ENCODE results near the gene ANO3.

The ANO3 gene

DNA sequence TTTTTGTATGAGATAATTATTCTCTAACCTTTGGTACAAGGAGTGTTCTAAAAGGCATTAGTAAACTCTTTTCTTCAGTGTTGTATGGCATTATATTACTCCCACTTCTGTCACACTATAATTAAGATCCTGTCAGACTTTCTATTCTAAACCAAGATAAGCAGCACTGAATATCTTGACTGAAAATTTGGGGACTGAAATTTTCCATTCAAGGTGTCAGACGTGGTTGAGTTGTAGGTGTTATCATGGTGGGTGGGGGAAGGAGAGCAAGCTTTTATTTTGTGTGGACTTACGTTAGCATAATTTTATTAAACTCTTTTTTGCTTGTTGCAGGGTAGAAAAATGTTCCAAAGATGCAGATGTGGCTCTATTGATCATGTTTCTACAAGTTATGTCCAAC lies 217.2 kb downstream of the ANO3 start:
- H3K4me3 ChIP-seq (ENCODE audit: low read depth, low read length) = no peak overlapping the region
- no peak for DNase-seq (ENCODE audit: low read depth)
- TF ChIP-seq, protein P1, sequence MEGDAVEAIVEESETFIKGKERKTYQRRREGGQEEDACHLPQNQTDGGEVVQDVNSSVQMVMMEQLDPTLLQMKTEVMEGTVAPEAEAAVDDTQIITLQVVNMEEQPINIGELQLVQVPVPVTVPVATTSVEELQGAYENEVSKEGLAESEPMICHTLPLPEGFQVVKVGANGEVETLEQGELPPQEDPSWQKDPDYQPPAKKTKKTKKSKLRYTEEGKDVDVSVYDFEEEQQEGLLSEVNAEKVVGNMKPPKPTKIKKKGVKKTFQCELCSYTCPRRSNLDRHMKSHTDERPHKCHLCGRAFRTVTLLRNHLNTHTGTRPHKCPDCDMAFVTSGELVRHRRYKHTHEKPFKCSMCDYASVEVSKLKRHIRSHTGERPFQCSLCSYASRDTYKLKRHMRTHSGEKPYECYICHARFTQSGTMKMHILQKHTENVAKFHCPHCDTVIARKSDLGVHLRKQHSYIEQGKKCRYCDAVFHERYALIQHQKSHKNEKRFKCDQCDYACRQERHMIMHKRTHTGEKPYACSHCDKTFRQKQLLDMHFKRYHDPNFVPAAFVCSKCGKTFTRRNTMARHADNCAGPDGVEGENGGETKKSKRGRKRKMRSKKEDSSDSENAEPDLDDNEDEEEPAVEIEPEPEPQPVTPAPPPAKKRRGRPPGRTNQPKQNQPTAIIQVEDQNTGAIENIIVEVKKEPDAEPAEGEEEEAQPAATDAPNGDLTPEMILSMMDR (conservative IDR thresholded peaks at IDR 0.05; ENCODE audit: low read depth, low read length) = no peak

DNA sequence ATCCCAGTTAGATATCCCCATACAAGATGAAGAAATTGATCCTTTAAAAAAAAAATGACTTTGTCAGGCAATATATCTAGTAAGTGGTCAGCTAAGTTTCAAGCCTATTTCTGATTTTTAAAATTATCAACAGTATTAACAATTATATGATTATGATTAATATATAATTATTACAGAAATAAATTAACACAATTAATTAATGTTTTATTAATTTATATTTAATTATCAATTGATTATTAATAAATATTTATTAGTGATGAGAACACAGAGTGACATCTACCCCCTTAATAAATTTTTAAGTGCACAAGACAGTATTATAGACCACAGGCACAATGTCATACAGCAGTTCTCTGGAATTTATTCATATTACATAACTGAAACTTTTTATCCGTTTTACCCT lies 218.1 kb downstream of the ANO3 start:
- no peak for DNase-seq (ENCODE audit: low read depth)
- no peak overlapping the region for H3K4me3 ChIP-seq (ENCODE audit: low read depth, low read length)
- TF ChIP-seq, protein P1 (conservative IDR thresholded peaks at IDR 0.05; ENCODE audit: low read depth, low read length) = no peak

DNA sequence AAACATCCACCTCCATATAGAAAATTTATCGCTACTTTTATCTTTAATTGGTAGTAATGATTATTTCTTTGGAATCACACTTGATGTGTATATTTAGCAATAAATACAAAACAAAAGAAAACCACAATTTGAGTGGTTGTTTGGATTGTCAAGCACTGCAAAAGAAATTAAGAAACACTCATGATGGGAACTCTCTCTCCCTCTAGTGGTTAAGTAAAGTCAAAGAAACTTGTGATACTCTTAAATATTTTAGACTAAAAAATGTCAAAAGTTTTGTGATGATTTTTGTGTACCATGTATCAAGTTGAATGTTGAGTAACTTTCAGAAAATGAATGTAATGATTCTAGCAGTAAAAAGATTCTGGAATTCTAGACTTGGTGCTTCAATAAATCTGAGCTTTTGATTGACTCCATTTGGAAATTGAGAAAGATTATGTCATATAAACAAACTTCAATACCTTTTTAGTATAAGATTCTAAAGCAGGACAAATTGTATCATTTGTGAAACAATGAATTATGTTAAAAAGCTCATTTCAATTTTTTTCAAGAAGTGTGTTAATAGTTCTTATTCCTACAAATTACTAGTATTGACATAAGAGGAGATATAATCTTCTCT lies 219.4 kb downstream of the ANO3 start:
- no peak overlapping the region for H3K4me3 ChIP-seq (ENCODE audit: low read depth, low read length)
- TF ChIP-seq, protein P1 (conservative IDR thresholded peaks at IDR 0.05; ENCODE audit: low read depth, low read length) = peak; percentile 56
- peak; percentile 26 for DNase-seq (ENCODE audit: low read depth)

DNA sequence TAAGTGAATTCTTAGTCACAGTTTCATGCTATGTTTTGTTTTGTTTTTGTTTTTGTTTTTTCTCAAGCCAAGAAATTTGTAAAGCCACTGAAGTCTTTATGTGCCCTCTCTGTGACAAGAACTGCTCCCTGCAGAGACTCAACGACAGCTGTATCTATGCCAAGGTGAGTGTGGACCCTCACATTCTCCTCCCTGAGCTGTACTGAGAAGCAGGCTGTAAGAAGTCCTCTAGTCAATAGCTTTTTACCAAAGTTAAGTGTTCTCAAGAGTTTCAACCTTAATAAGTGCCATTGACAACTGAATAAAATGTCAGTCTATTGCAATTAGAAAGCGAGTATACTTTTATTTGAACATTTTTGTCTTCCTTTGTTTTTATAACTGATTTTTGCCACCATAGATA lies 221.3 kb downstream of the ANO3 start:
- no peak for DNase-seq (ENCODE audit: low read depth)
- TF ChIP-seq, protein P1 (conservative IDR thresholded peaks at IDR 0.05; ENCODE audit: low read depth, low read length) = no peak
- H3K4me3 ChIP-seq (ENCODE audit: low read depth, low read length) = no peak overlapping the region

DNA sequence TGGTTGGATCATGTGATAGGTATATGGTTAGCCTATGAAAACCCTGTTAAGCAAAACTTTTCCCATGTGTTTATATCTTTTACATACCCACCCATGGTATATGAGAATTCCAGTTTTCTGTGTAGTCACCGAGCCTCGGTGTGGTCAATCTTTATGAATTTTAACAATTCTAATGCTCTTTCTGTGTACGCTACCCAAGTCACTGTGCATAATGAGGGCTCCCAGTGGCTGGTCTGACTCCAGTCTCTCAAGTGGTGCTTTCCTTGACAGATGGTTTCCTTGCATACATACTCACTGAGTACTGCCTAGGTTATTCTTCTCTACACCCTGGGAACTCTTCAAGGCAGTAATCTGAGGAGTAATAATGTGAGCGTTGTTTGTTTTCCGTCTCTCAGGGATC lies 222.5 kb downstream of the ANO3 start:
- DNase-seq (ENCODE audit: low read depth) = no peak
- H3K4me3 ChIP-seq (ENCODE audit: low read depth, low read length) = no peak overlapping the region
- TF ChIP-seq, protein P1 (conservative IDR thresholded peaks at IDR 0.05; ENCODE audit: low read depth, low read length) = no peak

DNA sequence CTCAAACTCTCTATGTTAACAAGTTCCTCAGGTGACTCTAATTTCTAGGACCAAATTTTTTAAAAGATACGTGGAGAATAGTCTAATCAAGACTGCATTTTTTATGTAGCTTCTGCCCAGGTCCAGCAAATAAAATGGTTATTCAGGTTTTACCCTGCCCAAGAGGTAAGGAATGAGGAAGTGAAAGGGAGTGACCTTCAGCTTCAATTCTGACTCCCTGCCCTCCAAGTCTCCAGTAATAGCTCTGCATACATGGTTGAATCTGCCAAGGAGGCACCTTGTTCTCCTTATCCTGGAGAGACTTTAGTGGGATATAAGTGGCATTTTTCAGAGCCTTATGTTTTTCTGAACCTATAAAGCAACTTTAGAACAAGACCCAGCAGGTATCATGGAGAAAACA lies 224.7 kb downstream of the ANO3 start:
- TF ChIP-seq, protein P1 (conservative IDR thresholded peaks at IDR 0.05; ENCODE audit: low read depth, low read length) = no peak

DNA sequence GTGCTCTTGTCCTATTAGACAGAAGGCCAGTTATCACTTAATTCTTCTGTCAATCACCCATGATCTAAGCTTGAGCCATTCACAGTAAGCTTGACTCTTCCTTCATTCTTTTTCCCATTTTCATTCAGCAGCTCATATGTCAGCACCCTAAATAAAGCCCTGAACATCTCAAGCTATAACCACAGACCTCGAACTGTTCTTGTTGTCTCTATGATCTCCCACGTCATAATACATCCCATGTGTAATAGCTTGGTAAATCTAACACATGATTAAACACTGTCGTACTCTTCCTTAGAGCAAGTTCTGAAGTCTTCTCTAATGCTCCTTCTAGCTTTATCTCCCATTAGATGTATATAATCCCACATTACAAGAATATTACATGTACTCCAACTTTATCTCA lies 225.7 kb downstream of the ANO3 start:
- TF ChIP-seq, protein P1 (conservative IDR thresholded peaks at IDR 0.05; ENCODE audit: low read depth, low read length) = no peak
- H3K4me3 ChIP-seq (ENCODE audit: low read depth, low read length) = no peak overlapping the region
- peak; percentile 35 for DNase-seq (ENCODE audit: low read depth)

More for the DNA sequence above, 224.7 kb downstream of the ANO3 start:
- DNase-seq (ENCODE audit: low read depth) = no peak
- H3K4me3 ChIP-seq (ENCODE audit: low read depth, low read length) = no peak overlapping the region

All from choroid plexus epithelial cell (primary cell).